PC-3 (cell line): ENCODE measurements around the gene CTPS1.

Source experiments
- EZH2 ChIP-seq: fragments of 300-600 bp; sonication (generic); IDR thresholded peaks from one replicate; pipeline ENCODE4 v1.6.1; 2017; ENCODE audit warnings: antibody characterized with exemption, mild to moderate bottlenecking, low read length; ENCODE audit not compliant: unreplicated experiment
- EZH2phosphoT487 ChIP-seq: fragments of 300-600 bp; sonication (generic); IDR thresholded peaks from 2 replicates; pipeline ENCODE4 v1.6.1; 2018; ENCODE audit warnings: mild to moderate bottlenecking, antibody characterized with exemption, low read length, borderline replicate concordance
- TF ChIP-seq, protein P1 (sequence below): fragments of 300-600 bp; sonication (generic); conservative IDR thresholded peaks from 2 replicates; pipeline ENCODE4 v1.5.1; 2017; ENCODE audit warnings: antibody characterized with exemption, low read depth, mild to moderate bottlenecking, low read length

DNA sequence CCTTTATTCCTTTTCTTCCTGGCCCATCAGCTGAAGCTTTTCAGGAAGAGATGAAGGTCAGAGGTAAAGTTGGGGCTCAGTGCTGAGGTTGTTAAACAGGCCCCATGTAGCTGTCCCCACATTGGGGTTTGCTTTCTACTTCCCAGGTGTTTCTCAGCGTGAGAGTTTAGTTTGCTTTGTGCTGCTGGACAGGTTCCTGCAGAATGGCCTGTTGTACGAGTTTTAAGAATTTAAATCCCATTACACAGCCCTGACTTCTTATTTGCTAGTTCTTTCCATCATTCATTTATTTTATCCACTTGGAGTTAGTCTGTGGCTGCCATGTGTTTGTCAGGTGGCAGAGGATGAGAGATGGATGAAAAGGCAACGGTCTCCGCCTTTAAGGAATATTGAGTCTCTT lies 19.2 kb downstream of the CTPS1 start:
- TF ChIP-seq, protein P1, sequence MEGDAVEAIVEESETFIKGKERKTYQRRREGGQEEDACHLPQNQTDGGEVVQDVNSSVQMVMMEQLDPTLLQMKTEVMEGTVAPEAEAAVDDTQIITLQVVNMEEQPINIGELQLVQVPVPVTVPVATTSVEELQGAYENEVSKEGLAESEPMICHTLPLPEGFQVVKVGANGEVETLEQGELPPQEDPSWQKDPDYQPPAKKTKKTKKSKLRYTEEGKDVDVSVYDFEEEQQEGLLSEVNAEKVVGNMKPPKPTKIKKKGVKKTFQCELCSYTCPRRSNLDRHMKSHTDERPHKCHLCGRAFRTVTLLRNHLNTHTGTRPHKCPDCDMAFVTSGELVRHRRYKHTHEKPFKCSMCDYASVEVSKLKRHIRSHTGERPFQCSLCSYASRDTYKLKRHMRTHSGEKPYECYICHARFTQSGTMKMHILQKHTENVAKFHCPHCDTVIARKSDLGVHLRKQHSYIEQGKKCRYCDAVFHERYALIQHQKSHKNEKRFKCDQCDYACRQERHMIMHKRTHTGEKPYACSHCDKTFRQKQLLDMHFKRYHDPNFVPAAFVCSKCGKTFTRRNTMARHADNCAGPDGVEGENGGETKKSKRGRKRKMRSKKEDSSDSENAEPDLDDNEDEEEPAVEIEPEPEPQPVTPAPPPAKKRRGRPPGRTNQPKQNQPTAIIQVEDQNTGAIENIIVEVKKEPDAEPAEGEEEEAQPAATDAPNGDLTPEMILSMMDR = no peak
- TF ChIP-seq EZH2phosphoT487 = no peak
- TF ChIP-seq EZH2 = no peak
